GM19023 (cell line): ENCODE data around the gene SLC25A33.

Experiments
- ATAC-seq: cut with Tn5 transposase; IDR thresholded peaks from one replicate; pipeline ENCODE4 v1.9.1; 2021; ENCODE audit warnings: mild to moderate bottlenecking, moderate library complexity; ENCODE audit not compliant: unreplicated experiment

SLC25A33 gene

DNA sequence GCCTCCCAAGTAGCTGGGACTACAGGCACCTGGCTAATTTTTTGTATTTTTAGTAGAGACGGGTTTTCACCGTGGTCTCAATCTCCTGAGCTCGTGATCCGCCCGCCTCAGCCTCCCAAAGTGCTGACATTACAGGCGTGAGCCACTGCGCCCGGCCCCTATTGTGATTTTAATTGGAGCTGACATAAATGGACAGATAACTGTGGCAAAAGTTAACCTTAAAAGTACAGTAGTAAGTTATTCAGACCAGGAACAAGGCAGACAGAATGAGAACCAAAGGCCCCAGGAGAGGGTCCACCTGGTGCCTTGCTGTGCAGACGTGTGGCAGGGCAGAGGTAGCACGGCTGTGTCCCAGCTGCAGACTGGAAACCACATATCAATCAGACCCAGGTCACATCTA lies 60.5 kb downstream of the SLC25A33 start:
- no peak for ATAC-seq

DNA sequence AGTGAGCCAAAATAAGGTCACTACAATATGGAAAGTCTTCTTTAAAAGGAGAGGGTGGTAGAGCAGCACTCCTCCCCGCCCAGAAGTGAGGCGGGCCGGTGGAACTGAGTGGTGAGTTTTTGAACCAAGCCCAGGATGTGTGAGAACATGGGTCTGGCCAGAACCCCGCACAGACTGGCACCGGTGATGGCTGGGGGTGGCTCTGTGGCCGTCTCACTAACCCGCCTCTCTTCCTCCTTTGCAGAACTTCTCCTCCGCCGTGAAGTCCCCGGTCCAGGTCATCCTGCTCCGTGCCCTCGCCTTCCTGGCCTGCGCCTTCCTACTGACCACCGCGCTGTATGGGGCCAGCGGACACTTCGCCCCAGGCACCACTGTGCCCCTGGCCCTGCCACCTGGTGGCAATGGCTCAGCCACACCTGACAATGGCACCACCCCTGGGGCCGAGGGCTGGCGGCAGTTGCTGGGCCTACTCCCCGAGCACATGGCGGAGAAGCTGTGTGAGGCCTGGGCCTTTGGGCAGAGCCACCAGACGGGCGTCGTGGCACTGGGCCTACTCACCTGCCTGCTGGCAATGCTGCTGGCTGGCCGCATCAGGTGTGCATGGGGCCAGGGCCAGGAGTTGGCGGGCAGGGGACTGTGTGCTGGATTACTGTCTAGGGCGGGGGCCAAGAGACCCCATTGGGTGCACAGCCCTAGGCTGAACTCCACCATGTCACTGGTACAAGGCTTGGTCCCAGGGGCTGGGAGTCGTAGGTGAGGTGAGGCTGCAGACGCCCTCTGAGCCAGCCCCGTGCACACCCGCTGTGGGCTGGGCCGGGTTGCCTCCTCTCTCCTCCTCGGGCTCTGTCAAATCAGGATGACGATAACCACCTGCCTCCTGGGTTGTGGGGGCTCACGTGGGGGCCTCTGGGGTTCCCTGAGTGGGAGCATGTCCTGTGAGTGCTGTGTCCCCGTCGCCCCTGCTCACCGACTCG lies 61.9 kb downstream of the SLC25A33 start:
- ATAC-seq, result no peak

DNA sequence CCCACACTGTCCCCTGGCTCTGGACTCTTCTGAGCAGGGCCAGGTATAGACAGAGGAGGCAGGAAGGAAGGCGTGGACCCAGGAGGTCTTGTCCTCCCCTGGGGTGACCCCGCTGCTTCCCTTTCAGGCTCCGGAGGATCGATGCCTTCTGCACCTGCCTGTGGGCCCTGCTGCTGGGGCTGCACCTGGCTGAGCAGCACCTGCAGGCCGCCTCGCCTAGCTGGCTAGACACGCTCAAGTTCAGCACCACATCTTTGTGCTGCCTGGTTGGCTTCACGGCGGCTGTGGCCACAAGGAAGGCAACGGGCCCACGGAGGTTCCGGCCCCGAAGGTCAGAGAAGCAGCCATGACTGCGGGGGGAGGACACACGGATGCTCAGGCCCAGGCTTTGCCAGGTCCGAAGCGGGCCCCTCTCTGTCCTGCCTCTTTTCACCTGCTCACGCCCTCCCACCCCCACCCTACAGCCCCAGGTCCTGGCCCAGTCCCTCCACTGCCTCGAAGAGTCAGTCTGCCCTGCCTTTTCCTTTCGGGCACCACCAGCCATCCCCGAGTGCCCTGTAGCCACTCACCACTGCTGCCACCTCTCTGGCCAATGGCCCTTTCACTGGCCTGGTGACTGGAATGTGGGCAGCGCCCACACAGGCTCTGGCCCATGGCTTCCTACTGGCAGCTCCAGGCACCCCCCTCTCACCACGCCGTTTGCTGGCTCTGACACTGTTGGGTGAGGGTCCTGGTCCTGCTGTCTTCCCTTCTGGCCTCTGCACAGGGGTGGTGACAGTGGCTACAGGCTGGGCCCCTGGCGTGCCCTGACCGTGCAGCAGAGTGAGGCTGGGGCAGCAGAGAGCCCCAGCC lies 62.9 kb downstream of the SLC25A33 start:
- ATAC-seq, result no peak

DNA sequence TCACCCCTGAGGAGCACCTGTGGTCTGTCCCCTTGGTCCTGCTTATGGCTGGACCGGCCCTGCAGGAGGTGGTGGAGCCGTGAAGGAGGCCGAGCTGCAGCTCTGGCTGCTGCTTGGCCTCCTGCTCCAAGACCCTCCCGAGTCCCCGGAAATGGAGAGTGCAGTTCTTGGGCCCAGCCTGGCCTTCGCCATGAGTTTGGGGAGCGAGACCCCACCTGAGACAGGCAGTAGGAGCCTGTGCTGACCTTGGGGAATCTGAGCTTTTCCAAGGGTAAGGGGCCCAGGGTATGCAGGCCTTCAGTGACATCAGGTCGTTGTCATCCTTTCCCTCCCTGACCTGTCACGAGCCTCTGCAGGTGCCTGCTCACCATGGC lies 63.5 kb downstream of the SLC25A33 start:
- no peak for ATAC-seq

DNA sequence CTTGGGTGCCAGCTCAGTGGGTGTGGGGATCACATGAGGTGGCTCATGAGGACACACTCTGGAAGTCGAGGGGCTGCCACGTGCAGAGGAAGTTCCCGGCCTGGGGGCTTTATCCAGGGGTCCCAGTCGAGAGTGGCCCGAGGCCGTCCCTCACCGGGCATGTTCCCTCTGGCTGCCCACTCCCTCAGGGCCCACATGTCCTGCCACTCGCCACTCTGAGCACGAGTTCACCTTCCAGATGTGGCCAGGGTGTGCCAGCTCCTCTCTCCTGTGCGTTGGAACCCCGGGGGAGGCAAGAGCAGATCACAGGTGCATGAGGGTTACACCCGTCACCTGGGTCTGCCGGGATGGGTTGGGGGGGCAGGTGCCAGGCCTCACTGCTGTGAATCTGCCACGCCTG lies 64.0 kb downstream of the SLC25A33 start:
- no peak for ATAC-seq

DNA sequence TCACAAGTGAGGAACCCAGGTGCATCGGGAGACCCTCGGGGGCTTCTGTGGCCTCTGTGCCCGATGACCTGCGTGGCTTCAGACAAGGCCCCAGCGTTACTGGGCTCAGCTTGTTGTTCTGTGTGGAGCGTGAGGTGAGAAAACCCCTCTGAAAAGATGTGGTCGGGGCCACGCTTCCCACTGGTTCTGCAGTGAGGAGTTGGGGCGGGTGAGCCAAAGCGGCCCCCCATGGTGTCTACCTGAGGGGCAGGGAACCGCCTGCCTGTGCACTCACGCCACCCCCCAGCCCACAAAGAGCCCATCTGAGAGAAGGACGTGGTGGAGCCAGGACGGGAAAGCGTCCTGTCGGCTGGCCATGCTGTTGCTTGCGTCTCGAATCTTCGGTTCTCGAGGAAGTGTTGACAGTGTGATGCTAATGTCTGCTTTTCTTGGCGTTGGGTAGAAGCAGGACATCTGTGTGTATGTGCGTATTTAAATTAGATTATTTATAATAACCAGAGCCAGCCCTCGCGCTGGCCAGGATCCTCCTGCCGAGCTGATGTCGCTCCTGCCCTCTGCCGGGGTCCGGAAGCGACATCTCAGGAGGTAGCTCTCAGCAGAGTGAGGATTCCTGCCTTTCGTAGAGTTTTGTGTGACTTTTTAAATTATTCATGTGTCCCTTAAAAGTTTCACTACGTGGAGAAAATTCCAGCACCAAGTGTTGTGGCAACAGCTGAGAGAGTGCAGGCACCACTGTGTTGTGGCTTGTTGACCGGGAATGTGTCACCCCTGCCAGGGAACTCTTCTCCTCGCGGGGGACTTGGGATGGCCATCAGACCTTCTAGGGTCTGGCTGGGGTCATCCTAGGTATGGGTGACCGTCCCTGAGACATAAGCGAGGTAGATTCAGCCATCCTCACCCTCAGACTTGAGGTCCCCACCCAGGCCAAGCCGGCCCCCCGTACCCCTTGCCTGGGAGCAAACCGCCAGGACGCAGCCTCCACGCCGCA lies 64.8 kb downstream of the SLC25A33 start:
- ATAC-seq, result no peak

DNA sequence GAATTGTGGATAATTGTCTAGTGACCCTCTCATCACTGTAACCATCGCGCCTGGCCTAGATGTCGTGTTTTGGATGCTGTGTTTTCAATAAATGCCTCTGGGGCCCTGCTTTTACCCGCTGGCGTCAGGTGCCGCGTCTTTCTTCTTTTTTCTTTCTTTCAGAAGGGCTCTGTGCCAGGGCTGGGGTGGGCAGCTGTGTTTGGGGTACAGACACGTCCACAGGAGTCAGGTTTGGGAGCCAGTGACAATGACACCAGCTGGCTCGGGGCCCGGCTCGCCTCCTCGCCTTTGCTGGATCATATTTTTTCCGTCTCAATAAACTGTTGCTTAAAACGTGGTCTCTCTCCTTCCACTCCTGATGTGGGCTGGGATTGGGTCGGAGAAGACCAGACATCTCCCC lies 65.6 kb downstream of the SLC25A33 start:
- ATAC-seq, result no peak

DNA sequence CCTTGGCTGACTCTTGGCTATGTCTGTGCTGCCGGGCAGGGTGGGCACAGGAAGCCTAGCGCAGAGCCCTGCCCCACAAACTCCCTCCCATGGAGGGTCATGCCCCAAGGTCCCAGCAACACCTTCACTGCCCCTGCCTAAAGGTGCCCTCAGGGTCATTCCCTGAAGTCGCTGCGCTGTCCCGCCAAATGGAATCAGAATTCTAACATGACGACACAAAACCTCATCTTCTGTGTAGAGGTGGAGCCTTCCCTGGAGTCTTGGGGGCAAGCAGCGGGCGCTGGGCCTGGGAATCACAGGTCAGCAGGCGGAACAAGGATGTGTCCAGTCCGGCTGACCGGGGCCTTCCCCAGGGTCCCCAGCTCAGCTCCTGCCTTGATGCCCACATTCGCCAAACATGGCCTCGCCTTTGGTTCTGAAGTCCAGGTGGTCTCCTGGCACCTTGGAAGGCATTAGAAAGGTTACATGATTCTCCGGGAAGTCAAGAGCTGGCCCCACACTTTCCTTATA lies 66.7 kb downstream of the SLC25A33 start:
- ATAC-seq, result no peak

DNA sequence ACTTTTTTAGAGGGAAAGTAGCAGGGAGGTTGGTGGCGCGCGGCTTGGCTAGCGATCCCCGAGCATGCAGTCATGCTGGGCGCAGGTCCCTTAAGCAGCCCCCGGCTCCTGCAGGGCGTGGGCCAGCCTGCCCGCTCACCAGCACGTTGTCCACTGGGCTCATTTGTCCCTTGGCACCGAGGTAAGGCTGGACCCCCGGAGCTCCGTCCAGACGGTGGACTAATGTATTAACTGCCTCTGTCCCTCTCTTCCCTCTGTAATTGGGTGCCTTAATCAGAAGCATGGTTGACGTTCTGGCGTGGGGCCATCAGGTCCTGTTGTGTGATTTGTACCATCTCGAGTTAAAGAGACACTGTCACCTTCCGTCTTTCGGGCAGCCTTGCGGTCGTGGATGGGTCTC lies 67.2 kb downstream of the SLC25A33 start:
- no peak for ATAC-seq

DNA sequence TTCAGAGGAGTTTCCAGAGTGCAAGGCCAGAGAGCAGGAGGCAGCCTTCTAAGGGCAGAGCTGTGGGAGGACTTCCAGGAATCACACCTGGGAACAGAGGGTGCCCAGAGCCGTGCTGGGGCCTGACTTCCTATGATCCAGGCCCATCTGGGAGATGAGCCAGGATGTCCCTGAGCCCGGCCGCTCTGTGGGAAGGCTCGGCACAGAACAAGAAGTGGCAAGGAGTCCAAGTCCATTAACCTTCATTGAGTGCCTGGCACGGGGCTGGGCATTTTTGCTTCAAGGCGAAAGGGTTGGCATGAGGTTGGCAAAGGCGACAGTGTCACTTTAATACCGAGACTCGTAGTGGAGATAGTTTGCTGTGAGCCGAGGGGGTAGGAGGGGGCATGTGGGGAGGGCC lies 67.7 kb downstream of the SLC25A33 start:
- ATAC-seq, result no peak

DNA sequence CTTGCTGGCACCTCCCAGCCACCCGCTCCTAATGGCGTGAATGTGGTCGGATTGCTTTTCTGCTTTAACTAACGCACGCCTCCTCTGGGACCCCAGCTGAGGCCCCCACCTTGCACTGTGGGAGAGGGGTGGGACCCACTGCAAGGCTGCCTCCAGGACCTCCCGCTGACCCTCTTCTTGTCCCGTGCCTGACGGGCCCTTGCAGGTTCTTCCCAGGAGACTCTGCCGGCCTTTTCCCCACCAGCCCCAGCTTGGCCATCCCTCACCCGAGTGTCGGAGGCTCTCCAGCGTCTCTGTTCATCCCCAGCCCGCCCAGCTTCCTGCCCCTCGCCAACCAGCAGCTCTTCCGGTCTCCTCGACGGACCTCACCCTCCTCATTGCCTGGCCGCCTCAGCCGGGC lies 68.1 kb downstream of the SLC25A33 start:
- no peak for ATAC-seq

DNA sequence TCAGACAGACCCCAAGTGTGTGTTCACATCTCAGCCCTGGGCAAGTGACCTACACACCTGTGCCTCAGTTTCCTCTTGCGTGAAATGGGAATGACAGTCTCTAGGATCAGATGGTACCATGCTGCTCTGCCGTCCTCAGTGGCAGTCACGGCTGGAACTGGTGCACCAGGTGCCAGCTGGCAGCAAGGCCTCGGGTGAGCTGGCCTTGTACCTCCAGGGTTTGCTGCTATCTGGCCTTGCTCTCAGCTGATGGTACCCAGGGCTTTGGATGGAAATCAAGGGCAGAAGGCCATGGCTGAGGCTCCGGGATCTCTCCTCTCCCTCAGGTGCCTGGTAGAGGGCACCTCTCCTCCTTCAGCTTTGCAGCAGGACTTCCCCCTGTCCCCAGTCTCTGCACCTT lies 70.7 kb downstream of the SLC25A33 start:
- no peak for ATAC-seq

DNA sequence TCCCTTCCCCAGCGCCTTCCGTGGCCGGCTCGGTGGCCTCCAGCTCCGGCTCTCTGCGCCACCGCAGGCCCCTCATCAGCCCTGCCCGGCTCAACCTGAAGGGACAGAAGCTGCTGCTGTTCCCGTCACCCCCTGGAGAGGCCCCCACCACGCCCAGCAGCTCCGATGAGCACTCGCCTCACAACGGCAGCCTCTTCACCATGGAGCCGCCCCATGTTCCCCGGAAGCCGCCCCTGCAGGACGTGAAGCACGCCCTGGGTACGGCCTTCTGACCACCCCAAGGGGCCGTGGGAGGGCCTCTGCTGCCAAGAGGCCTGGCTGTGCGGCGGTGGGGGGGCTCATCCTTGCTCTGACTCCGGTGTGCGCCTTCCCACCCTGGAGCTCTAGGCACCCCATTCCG lies 71.3 kb downstream of the SLC25A33 start:
- no peak for ATAC-seq

DNA sequence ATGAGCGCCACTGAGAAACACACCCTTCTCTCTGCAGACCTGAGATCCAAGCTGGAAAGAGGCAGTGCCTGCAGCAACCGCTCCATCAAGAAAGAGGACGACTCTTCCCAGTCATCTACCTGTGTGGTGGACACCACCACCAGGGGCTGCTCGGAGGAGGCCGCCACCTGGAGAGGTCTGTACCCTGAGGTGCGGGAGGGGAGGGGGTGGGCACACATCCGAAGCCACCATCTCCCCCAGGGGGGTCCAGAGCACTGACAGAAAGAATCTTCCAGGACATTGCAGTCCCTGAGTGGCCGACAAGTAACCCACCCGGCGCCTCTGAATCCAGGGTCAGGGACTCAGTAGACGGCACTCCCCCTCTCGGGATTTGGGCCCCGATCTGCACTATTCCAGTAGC lies 72.5 kb downstream of the SLC25A33 start:
- no peak for ATAC-seq

DNA sequence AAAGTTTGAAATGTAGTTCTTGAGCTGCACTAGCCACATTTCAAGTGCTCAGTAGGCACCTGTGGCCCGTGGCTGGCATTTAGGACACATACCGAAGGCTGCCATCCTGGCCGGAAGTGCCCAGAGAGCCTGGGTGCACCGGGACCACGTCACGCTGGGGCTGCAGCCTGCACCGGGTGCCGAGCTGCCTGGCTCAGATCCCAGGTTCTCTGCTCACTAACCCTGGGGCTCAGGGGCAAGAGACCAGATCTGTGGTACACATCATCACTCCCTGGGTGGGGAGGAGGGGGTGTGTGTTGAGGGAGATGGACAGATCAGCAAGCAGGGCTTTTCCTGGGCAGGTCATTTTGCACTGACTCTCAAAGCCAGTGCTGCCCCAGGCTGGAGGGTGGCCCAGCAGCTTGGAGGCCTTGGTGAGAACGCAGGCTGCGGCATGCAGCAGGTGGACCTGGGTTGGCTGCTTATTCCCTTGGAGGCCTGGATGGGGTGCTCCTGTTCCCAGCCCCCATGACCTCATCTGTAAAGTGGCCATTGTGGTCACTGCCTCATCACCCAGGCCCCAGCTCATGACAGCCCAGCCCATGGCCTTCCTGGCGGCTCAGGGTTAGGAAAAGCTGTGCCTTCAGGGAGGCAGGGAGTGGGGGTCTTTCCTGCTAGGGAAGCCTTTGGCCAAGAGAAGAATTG lies 73.0 kb downstream of the SLC25A33 start:
- ATAC-seq, result no peak

DNA sequence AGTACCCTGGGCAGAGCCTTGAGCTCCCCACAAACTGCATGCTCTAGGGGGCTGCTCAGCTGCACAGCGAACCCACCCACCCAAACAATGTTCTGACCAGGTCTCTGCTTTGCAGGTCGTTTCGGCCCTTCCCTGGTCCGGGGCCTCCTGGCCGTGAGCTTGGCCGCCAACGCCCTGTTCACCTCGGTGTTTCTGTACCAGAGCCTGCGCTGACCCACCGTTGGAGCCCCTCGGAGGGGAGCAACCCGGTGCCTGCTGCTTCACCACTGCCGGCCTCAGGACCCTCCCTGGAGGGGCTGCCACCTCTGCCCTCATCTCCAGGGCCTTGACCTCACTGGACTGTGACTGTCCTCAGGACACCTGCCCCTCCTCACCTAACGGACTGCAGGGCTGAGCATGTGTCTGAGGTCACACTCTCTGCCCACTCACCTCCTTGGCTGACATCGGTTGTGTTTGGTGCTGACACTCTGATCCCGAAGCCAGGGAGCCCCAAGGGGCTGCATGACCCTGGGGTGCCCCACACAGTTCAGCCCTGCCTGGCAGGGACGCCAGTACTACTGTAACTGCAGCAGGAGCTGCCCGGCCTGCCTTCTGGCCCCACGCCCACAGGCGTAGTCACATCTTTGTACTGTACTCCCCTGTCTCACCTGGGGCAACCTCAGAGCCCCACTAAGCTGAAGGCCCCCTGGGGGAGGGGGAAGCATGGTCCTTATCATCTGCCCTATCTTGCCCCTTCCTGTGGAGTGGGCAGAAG lies 73.8 kb downstream of the SLC25A33 start:
- no peak for ATAC-seq

DNA sequence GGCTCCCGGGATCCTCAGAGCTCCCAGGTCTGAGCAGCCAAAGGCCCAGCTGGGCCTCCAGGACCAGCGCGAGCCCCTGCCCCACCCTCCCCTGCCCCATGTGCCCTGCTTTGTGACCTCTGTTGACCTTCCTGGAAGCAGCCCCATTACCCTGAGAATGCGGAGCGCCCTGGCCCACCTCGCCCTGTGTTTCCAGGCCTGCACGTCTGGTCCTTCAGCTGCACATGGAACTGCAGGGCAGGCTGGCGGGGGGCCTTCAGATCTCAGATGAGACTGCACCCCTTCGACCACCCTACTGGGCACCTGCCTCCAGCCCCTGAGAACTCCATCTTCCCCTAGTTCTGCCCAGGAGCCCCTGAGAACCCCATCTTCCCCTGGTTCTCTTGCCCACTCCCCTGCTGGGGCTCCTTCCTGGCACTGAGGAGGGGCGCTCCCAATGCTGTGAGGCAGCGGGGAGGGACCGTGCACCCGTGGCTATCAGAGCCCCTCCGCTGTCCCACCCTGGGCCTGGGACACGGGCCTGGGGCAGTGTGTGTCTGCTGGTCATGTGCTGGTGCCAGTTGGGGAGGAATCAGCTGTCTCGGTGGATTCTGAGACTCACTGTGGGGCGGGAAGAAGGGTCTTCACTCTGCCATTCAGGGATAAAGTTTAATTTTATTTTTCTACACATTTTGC lies 74.5 kb downstream of the SLC25A33 start:
- no peak for ATAC-seq

DNA sequence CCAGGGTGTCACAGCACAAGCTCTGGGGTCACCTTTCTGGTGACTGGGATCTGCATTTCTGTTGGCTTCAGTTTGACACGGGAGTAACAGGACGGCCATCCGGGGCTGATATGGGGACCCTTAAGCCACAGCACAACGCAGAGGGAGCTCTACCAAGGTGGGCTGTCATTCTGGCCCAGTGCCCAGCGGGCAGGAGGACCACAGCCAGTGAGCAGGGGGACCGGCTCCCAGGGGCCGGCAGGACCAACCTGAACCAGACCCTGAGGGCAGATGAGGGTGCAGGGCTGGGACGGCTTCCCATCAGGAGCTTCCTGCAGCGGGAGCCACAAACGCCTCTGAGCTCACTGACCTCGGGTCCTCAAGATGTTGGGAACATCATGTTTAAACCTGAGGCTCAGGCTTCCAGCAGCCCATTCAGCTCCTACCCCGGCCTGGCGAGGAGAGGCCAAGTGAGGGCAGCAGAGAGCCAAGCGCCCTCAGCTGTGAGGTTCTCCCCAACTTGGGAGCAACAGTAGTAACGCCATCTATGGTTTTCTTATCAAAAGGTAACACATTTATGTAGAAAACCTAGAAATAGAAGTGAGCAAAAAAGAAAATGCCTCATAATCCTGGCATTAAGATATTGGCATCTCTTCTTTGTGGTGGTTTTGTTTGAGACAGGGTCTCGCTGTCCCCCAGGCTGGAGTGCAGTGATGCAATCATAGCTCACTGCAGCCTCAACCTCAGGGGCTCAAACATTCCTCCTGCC lies 76.2 kb downstream of the SLC25A33 start:
- ATAC-seq, result no peak
